ENCODE measurements around the gene HERC3. TPM values are rescaled to one million over a fixed set of nuclear protein-coding genes. Genes with fewer than 3 reads are reported as not detected.

The HERC3 gene
- total and polyA plus RNA-seq, 2 of the 13 experiments (the other 11 are each of a cell fraction or from before 2014, with no cell fraction given): 3.8 to 6.2 TPM

DNA sequence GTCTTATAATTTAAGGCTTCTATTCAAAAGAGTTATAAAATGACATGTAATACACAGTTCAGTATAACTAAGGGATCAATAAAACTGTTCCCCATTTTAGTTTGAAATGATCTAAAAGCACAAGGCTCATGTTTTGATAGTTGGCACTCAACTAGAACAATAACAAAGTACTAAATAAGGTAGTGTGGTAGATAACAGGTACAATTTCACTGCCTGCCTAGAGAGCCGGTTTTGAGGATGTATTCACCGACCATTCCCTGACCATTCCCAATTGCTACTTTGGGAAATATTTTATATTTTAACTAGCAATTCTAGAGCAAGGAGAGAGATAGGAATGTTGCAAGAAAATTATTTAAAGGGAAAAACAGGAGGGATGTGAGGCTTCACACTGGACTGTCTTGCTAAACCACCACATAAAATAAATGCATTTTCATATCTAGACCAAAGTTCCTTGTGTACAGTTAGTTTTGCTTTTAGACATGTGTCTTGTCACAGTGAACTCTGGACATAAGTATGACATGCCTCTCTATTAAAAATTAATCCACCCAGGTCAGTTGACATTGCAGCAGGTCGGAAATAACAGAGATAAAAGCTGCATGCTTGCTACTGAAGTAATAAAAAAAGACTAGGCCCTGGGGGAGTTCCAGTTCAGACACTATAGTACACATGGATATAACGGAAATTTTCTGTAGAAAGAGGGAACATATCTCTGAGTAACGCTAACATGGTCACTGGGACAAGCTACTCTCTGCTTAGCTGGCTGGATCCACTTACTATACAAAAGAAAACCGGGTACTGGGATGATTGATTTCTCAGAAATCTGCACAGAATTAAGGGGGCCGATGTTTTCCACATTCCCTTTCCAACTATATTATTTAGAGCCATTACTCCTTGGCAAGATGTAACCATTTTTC lies 161.6 kb downstream of the HERC3 start (continued):
- TF ChIP-seq, protein P1, sequence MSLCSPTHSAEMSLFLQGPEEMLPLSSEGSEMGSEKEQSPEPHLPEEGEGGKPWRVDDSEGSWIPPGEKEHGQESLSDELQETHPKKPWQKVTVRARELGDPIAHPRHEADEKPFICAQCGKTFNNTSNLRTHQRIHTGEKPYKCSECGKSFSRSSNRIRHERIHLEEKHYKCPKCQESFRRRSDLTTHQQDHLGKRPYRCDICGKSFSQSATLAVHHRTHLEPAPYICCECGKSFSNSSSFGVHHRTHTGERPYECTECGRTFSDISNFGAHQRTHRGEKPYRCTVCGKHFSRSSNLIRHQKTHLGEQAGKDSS (CRISPR knock-in tag; IDR thresholded peaks at IDR 0.05; ENCODE audit: borderline replicate concordance, low read depth): no peak
- TF ChIP-seq TBX2 (CRISPR knock-in tag; IDR thresholded peaks at IDR 0.05; ENCODE audit: borderline replicate concordance): peak; percentile 44; the same call in 1 of the 2 replicates
- TF ChIP-seq ZNF607 (CRISPR knock-in tag; IDR thresholded peaks at IDR 0.05; ENCODE audit: borderline replicate concordance): no peak
- peak; percentile 94 for TF ChIP-seq MED1 (CRISPR knock-in tag; IDR thresholded peaks at IDR 0.05)
- 0 out of 2 replicates have a peak, but pooled peaks have one; percentile 37 for TF ChIP-seq ZNF337 (CRISPR knock-in tag; IDR thresholded peaks at IDR 0.05; ENCODE audit: borderline replicate concordance, low read depth)
- TF ChIP-seq, protein P2, sequence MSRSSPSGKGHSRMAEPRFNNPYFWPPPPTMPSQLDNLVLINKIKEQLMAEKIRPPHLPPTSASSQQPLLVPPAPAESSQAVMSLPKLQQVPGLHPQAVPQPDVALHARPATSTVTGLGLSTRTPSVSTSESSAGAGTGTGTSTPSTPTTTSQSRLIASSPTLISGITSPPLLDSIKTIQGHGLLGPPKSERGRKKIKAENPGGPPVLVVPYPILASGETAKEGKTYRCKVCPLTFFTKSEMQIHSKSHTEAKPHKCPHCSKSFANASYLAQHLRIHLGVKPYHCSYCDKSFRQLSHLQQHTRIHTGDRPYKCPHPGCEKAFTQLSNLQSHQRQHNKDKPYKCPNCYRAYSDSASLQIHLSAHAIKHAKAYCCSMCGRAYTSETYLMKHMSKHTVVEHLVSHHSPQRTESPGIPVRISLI (CRISPR knock-in tag; IDR thresholded peaks at IDR 0.05; ENCODE audit: borderline replicate concordance): peak; percentile 72; the same call in 1 of the 2 replicates
- no peak for TF ChIP-seq PHB2 (IDR thresholded peaks at IDR 0.05; ENCODE audit: partially characterized antibody)
- TF ChIP-seq MTA1 (CRISPR knock-in tag; IDR thresholded peaks at IDR 0.05; ENCODE audit: borderline replicate concordance): no peak
- TF ChIP-seq, protein P3, sequence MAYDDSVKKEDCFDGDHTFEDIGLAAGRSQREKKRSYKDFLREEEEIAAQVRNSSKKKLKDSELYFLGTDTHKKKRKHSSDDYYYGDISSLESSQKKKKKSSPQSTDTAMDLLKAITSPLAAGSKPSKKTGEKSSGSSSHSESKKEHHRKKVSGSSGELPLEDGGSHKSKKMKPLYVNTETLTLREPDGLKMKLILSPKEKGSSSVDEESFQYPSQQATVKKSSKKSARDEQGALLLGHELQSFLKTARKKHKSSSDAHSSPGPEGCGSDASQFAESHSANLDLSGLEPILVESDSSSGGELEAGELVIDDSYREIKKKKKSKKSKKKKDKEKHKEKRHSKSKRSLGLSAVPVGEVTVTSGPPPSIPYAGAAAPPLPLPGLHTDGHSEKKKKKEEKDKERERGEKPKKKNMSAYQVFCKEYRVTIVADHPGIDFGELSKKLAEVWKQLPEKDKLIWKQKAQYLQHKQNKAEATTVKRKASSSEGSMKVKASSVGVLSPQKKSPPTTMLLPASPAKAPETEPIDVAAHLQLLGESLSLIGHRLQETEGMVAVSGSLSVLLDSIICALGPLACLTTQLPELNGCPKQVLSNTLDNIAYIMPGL (CRISPR knock-in tag; IDR thresholded peaks at IDR 0.05; ENCODE audit: borderline replicate concordance in 1 of 2, low read depth in 1 of 2): no peak
- TF ChIP-seq RXRB (CRISPR knock-in tag; IDR thresholded peaks at IDR 0.05; ENCODE audit: borderline replicate concordance): peak; percentile 64; the same call in 1 of the 2 replicates
- TF ChIP-seq PPARG (CRISPR knock-in tag; conservative IDR thresholded peaks at IDR 0.05): peak; percentile 83
- peak; percentile 71 for TF ChIP-seq ASH2L (IDR thresholded peaks at IDR 0.05; ENCODE audit: insufficient read length, low read depth, low read length)
- peak; percentile 11; the same call in 1 of the 2 replicates for TF ChIP-seq FOXO1 (CRISPR knock-in tag; IDR thresholded peaks at IDR 0.05)
- no peak for TF ChIP-seq ZBTB1 (CRISPR knock-in tag; IDR thresholded peaks at IDR 0.05; ENCODE audit: borderline replicate concordance)
- peak; percentile 45; the same call in 1 of the 2 replicates for TF ChIP-seq DMAP1 (CRISPR knock-in tag; IDR thresholded peaks at IDR 0.05)
- TF ChIP-seq PITX1 (CRISPR knock-in tag; IDR thresholded peaks at IDR 0.05): peak; percentile 59; the same call in 1 of the 2 replicates
- TF ChIP-seq NCOA5 (CRISPR knock-in tag; IDR thresholded peaks at IDR 0.05): no peak
- peak; percentile 55; the same call in 1 of the 2 replicates for TF ChIP-seq NR2F6 (IDR thresholded peaks at IDR 0.05)
- TF ChIP-seq NR2F6 (CRISPR knock-in tag; IDR thresholded peaks at IDR 0.05): 0 out of 2 replicates have a peak, but pooled peaks have one; percentile 41
- TF ChIP-seq ISL2 (CRISPR knock-in tag; IDR thresholded peaks at IDR 0.05): peak; percentile 76
- TF ChIP-seq SALL1 (CRISPR knock-in tag; IDR thresholded peaks at IDR 0.05): peak; percentile 72; the same call in 1 of the 2 replicates
- TF ChIP-seq RARA (CRISPR knock-in tag; IDR thresholded peaks at IDR 0.05): peak; percentile 59; the same call in 1 of the 2 replicates
- TF ChIP-seq NCOA2 (CRISPR knock-in tag; IDR thresholded peaks at IDR 0.05): peak; percentile 69
- no peak for TF ChIP-seq LCORL (IDR thresholded peaks at IDR 0.05)
- TF ChIP-seq LCORL (CRISPR knock-in tag; IDR thresholded peaks at IDR 0.05): peak; percentile 46; the same call in 1 of the 2 replicates
